MV-4-11 (cell line): Measurements from ENCODE around the gene CYP26C1.

Source experiments
- DNase-seq: peaks from one replicate; lab custom pipeline; 2025; lab: John Stamatoyannopoulos, UW

Gene CYP26C1

GRCh38 chr10:93115661-93116383 lies 55.2 kb downstream of the CYP26C1 start:
- DNase-seq: peak; percentile 90
